NCI-H2196 (cell line): ENCODE results near the gene MAGI1.

ENCODE experiments used
- DNase-seq: peaks from one replicate; lab custom pipeline; 2025; ENCODE audit not compliant: unreplicated experiment; lab: John Stamatoyannopoulos, UW

MAGI1 gene

GRCh38 chr3:65675011-65675410 lies 363.7 kb downstream of the MAGI1 start:
- no peak for DNase-seq

- DNase-seq, result no peak
Measured at GRCh38 chr3:65674226-65674625, 364.5 kb downstream of the MAGI1 start.

GRCh38 chr3:65672871-65673815 lies 365.6 kb downstream of the MAGI1 start:
- peak; percentile 54 for DNase-seq

- no peak for DNase-seq
Measured at GRCh38 chr3:65672061-65672460, 366.7 kb downstream of the MAGI1 start.

GRCh38 chr3:65671004-65671403 lies 367.7 kb downstream of the MAGI1 start:
- DNase-seq, result no peak

- no peak for DNase-seq
Measured at GRCh38 chr3:65669163-65669875, 369.4 kb downstream of the MAGI1 start.

GRCh38 chr3:65667963-65668362 lies 370.8 kb downstream of the MAGI1 start:
- no peak for DNase-seq

GRCh38 chr3:65666448-65667091 lies 372.1 kb downstream of the MAGI1 start:
- DNase-seq, result no peak

- no peak for DNase-seq
Measured at GRCh38 chr3:65665915-65666314, 372.8 kb downstream of the MAGI1 start.

GRCh38 chr3:65664931-65665330 lies 373.8 kb downstream of the MAGI1 start:
- no peak for DNase-seq

GRCh38 chr3:65664446-65664845 lies 374.3 kb downstream of the MAGI1 start:
- DNase-seq, result no peak

GRCh38 chr3:65662095-65662494 lies 376.6 kb downstream of the MAGI1 start:
- DNase-seq, result no peak

- no peak for DNase-seq
Measured at GRCh38 chr3:65660000-65660598, 378.6 kb downstream of the MAGI1 start.

GRCh38 chr3:65659396-65659795 lies 379.3 kb downstream of the MAGI1 start:
- DNase-seq, result no peak

GRCh38 chr3:65658401-65658800 lies 380.3 kb downstream of the MAGI1 start:
- no peak for DNase-seq

GRCh38 chr3:65655061-65655460 lies 383.7 kb downstream of the MAGI1 start:
- DNase-seq, result no peak

GRCh38 chr3:65653731-65654130 lies 385.0 kb downstream of the MAGI1 start:
- no peak for DNase-seq

- no peak for DNase-seq
Measured at GRCh38 chr3:65650247-65650646, 388.5 kb downstream of the MAGI1 start.

- no peak for DNase-seq
Measured at GRCh38 chr3:65647369-65647768, 391.3 kb downstream of the MAGI1 start.

GRCh38 chr3:65642883-65643282 lies 395.8 kb downstream of the MAGI1 start:
- no peak for DNase-seq

- DNase-seq, result no peak
Measured at GRCh38 chr3:65641777-65642176, 396.9 kb downstream of the MAGI1 start.
